SK-N-SH (cell line): ENCODE measurements around the gene PAPLN. TPM values are rescaled to one million over a fixed set of nuclear protein-coding genes. Genes with fewer than 3 reads are reported as not detected.
"Not testable (repeated sequence)": the region's sequence is repeated elsewhere in the genome, so short reads cannot be mapped to it uniquely, and the experiment has no call there.

Experiments
- CTCF ChIA-PET: fragments of 300-600, 350-600 bp; formaldehyde crosslinking; extraction: SDS; loops from one replicate; lab custom pipeline; 2021; lab: Yijun Ruan, JAX
- POLR2A ChIA-PET: fragments of 350-600 bp; sonication (Branson Sonifier 250); formaldehyde crosslinking; extraction: SDS; loops from one replicate; lab custom pipeline; 2020; ENCODE audit warnings: antibody characterized with exemption, inconsistent platforms; lab: Yijun Ruan, JAX
- DNase-seq: peaks from one replicate; pipeline ENCODE4 v3.0.0; 2012
- H2AFZ ChIP-seq: fragments of 200-600 bp; sonication (generic); 2 replicates; pipeline ENCODE4 v1.8.1; 2016; ENCODE audit warnings: antibody characterized with exemption, mild to moderate bottlenecking, low read depth
- H3F3A ChIP-seq: fragments of 200-600 bp; sonication (generic); replicated peaks from 2 replicates; pipeline ENCODE3; 2016; ENCODE audit warnings: antibody characterized with exemption, mild to moderate bottlenecking; ENCODE audit not compliant: insufficient read depth
- H3K27ac ChIP-seq, 2 experiments: fragments of 200-500 bp in 1 of 2; fragments of 200-600 bp in 1 of 2; sonication (Bioruptor generic) in 1 of 2; sonication (generic), shearing (Covaris generic) in 1 of 2; 2 replicates each; pipeline versions ENCODE4 v1.5.1 to v1.6.1; 2014 to 2016; ENCODE audit warnings: low read depth in 2 of 2, inconsistent platforms in 1 of 2, low read length in 1 of 2, mild to moderate bottlenecking in 1 of 2, mixed read lengths in 1 of 2
- H3K27me3 ChIP-seq: fragments of 200-600 bp; sonication (generic), shearing (Covaris generic); 2 replicates; pipeline ENCODE4 v1.6.1; 2016; ENCODE audit warnings: mixed run types; ENCODE audit not compliant: insufficient read depth
- H3K36me3 ChIP-seq, 2 experiments: fragments of 200-500 bp in 1 of 2; fragments of 200-600 bp in 1 of 2; sonication (Bioruptor generic) in 1 of 2; sonication (generic) in 1 of 2; replicated peaks in 1 of 2; 2 replicates each; pipeline versions ENCODE3 to v1.5.1; 2014 to 2016; ENCODE audit warnings: low read length in 1 of 2, mild to moderate bottlenecking in 1 of 2; ENCODE audit not compliant: insufficient read depth in 2 of 2, control insufficient read depth in 1 of 2
- H3K4me1 ChIP-seq, 2 experiments: fragments of 200-500 bp in 1 of 2; fragments of 200-600 bp in 1 of 2; sonication (Bioruptor generic) in 1 of 2; sonication (generic), shearing (Covaris generic) in 1 of 2; 2 replicates each; pipeline versions ENCODE4 v1.5.1 to v1.6.1; 2014 to 2016; ENCODE audit warnings: low read depth in 1 of 2, low read length in 1 of 2, mixed run types in 1 of 2; ENCODE audit not compliant: insufficient read depth in 2 of 2, control insufficient read depth in 1 of 2
- H3K4me2 ChIP-seq: fragments of 200-600 bp; sonication (generic), shearing (Covaris generic); 2 replicates; pipeline ENCODE4 v1.6.1; 2017; ENCODE audit warnings: mixed run types
- H3K4me3 ChIP-seq, 2 experiments: fragments of 200-500 bp in 1 of 2; fragments of 200-600 bp in 1 of 2; sonication (Bioruptor generic) in 1 of 2; sonication (generic), shearing (Covaris generic) in 1 of 2; 2 replicates each; pipeline versions ENCODE4 v1.5.1 to v1.8.1; 2014 to 2016; ENCODE audit warnings: low read depth in 2 of 2, inconsistent platforms in 1 of 2, low read length in 1 of 2, mild to moderate bottlenecking in 1 of 2, mixed read lengths in 1 of 2, moderate library complexity in 1 of 2
- H3K79me2 ChIP-seq: fragments of 200-600 bp; sonication (generic); 2 replicates; pipeline ENCODE4 v1.8.1; 2017; ENCODE audit warnings: mild to moderate bottlenecking; ENCODE audit not compliant: insufficient read depth
- H3K9ac ChIP-seq: fragments of 200-600 bp; sonication (generic); 2 replicates; pipeline ENCODE4 v1.6.1; 2017; ENCODE audit warnings: mixed run types
- H3K9me2 ChIP-seq: fragments of 200-600 bp; sonication (generic); 2 replicates; pipeline ENCODE4 v1.6.1; 2017; ENCODE audit warnings: mixed run types
- H3K9me3 ChIP-seq: fragments of 200-600 bp; sonication (generic); 2 replicates; pipeline ENCODE4 v1.6.1; 2017; ENCODE audit warnings: mixed run types, mild to moderate bottlenecking, moderate library complexity
- H4K20me1 ChIP-seq: fragments of 200-600 bp; sonication (generic); 2 replicates; pipeline ENCODE4 v1.6.1; 2017; ENCODE audit warnings: mild to moderate bottlenecking, mixed run types; ENCODE audit not compliant: insufficient read depth
- CHD2 ChIP-seq: fragments of 150-350 bp; IDR thresholded peaks from 2 replicates; pipeline ENCODE4 v1.6.1; 2018; ENCODE audit warnings: low read length; ENCODE audit not compliant: partially characterized antibody
- ELF1 ChIP-seq: IDR thresholded peaks from 2 replicates; pipeline ENCODE4 v1.4.0; 2012
- EP300 ChIP-seq, 2 experiments: IDR thresholded peaks; 2 replicates each; pipeline versions ENCODE4 v1.4.0 to v1.6.1; 2012; ENCODE audit warnings: borderline replicate concordance in 1 of 2, low read depth in 1 of 2, low read length in 1 of 2
- FOSL2 ChIP-seq: IDR thresholded peaks from 2 replicates; pipeline ENCODE4 v1.4.0; 2012; ENCODE audit warnings: low read depth, mild to moderate bottlenecking, moderate library complexity, borderline replicate concordance
- FOXJ3 ChIP-seq: sonication (generic); formaldehyde crosslinking; IDR thresholded peaks from 2 replicates; pipeline ENCODE4 v1.5.1; 2020; ENCODE audit warnings: mild to moderate bottlenecking, missing genetic modification reagents
- GABPA ChIP-seq: IDR thresholded peaks from 2 replicates; pipeline ENCODE4 v1.4.0; 2012; ENCODE audit warnings: low read depth, mild to moderate bottlenecking
- IRF3 ChIP-seq: fragments of 150-350 bp; IDR thresholded peaks from 2 replicates; pipeline ENCODE4 v1.6.1; 2016; ENCODE audit warnings: mild to moderate bottlenecking, low read depth, low read length
- JUND ChIP-seq: IDR thresholded peaks from 2 replicates; pipeline ENCODE4 v1.4.0; 2012
- MXI1 ChIP-seq: IDR thresholded peaks from 2 replicates; pipeline ENCODE4 v1.6.1; 2012; ENCODE audit warnings: mild to moderate bottlenecking, low read depth, low read length, improper control_type of control experiment
- NRF1 ChIP-seq: IDR thresholded peaks from 2 replicates; pipeline ENCODE4 v1.6.1; 2012; ENCODE audit warnings: low read depth, mild to moderate bottlenecking, low read length
- PBX3 ChIP-seq: IDR thresholded peaks from 2 replicates; pipeline ENCODE4; 2012
- RCOR1 ChIP-seq: fragments of 150-350 bp; IDR thresholded peaks from 2 replicates; pipeline ENCODE4 v1.6.1; 2017; ENCODE audit warnings: antibody characterized with exemption, low read length
- TEAD4 ChIP-seq: IDR thresholded peaks from 2 replicates; pipeline ENCODE4 v1.4.0; 2012; ENCODE audit warnings: mild to moderate bottlenecking, borderline replicate concordance; ENCODE audit not compliant: insufficient read depth
- YY1 ChIP-seq: IDR thresholded peaks from 2 replicates; pipeline ENCODE4 v1.4.0; 2012; ENCODE audit warnings: low read depth, mild to moderate bottlenecking
- WGBS: methylation state at CpG from one replicate; pipeline ENCODE4 v1.1.6; 2017; ENCODE audit warnings: low lambda C conversion rate; 5-methylcytosine and 5-hydroxymethylcytosine counted together
- polyA plus RNA-seq, 3 experiments: library from polyadenylated mRNA; depleted of rRNA; stranded (reverse); fragments of >200 nt; gene quantifications; 2 replicates each; pipeline ENCODE4 v1.2.3, GENCODE V29; 2012
- TF ChIP-seq, protein P1 (sequence below): IDR thresholded peaks from 2 replicates; pipeline ENCODE4 v1.6.1; 2012; ENCODE audit warnings: mild to moderate bottlenecking, low read depth, low read length, moderate library complexity
- TF ChIP-seq, protein P2 (sequence below): fragments of 200-600 bp; sonication (generic); IDR thresholded peaks from 2 replicates; pipeline ENCODE4 v1.6.1; 2017; ENCODE audit warnings: antibody characterized with exemption, mild to moderate bottlenecking, moderate library complexity
- TF ChIP-seq, protein P3 (sequence below): IDR thresholded peaks from 2 replicates; pipeline ENCODE4 v1.4.0; 2012; ENCODE audit warnings: low read depth, borderline replicate concordance

The PAPLN gene
- polyA plus RNA-seq, 1 of the 3 experiments (the other 2 are of a cell fraction) = 0.13 TPM

DNA sequence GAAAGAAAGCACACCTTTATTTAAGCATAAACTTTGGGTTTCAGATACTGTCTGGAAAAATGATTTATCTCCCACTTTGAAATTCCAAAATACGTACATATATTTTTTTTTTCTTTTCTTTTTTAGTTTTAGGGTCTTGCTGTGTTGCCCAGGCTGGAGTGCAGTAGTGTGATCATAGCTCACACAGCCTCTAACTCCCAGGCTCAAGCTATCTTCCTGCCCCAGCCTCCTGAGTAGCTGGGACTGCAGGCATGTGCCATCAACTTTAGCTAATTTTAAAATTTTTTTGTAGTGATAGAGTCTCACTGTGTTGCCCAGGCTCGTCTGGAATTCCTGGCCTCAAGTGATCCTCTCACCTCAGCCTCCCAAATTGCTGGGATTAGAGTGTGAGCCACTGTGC lies 45.9 kb upstream of the PAPLN start:
- Histone ChIP-seq H4K20me1 (no peaks in the 10 kb centered on the region), H3K4me3 (no peak overlapping the region), H3K27me3 (no peaks in the 10 kb centered on the region), H3K4me2 (no peak overlapping the region), H3K4me1 (no peaks in the 10 kb centered on the region), H3K9me3 (no peaks in the 10 kb centered on the region), H3K9ac (no peak overlapping the region), H3K9me2 (no peaks in the 10 kb centered on the region), H2AFZ (no peak overlapping the region), H3F3A (peaks cover under 1% of the 10 kb centered on the region), H3K79me2 (no peaks in the 10 kb centered on the region), H3K27ac (no peak overlapping the region), H3K36me3 (peaks cover 32 to 47% of the 10 kb centered on the region in 2 experiments)
- TF ChIP-seq IRF3 (no peak), ELF1 (no peak), JUND (no peak), CHD2 (no peak), NRF1 (no peak), RCOR1 (no peak), MXI1 (no peak), GABPA (no peak), FOXJ3 (CRISPR knock-in tag) (no peak), FOSL2 (no peak), EP300 (IDR thresholded peaks at IDR 0.05; ENCODE audit: borderline replicate concordance in 1 of 2, low read depth in 1 of 2, low read length in 1 of 2) (no peak), YY1 (no peak), PBX3 (no peak), TEAD4 (no peak)
- TF ChIP-seq, protein P1, sequence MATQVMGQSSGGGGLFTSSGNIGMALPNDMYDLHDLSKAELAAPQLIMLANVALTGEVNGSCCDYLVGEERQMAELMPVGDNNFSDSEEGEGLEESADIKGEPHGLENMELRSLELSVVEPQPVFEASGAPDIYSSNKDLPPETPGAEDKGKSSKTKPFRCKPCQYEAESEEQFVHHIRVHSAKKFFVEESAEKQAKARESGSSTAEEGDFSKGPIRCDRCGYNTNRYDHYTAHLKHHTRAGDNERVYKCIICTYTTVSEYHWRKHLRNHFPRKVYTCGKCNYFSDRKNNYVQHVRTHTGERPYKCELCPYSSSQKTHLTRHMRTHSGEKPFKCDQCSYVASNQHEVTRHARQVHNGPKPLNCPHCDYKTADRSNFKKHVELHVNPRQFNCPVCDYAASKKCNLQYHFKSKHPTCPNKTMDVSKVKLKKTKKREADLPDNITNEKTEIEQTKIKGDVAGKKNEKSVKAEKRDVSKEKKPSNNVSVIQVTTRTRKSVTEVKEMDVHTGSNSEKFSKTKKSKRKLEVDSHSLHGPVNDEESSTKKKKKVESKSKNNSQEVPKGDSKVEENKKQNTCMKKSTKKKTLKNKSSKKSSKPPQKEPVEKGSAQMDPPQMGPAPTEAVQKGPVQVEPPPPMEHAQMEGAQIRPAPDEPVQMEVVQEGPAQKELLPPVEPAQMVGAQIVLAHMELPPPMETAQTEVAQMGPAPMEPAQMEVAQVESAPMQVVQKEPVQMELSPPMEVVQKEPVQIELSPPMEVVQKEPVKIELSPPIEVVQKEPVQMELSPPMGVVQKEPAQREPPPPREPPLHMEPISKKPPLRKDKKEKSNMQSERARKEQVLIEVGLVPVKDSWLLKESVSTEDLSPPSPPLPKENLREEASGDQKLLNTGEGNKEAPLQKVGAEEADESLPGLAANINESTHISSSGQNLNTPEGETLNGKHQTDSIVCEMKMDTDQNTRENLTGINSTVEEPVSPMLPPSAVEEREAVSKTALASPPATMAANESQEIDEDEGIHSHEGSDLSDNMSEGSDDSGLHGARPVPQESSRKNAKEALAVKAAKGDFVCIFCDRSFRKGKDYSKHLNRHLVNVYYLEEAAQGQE = no peak
- TF ChIP-seq, protein P2, sequence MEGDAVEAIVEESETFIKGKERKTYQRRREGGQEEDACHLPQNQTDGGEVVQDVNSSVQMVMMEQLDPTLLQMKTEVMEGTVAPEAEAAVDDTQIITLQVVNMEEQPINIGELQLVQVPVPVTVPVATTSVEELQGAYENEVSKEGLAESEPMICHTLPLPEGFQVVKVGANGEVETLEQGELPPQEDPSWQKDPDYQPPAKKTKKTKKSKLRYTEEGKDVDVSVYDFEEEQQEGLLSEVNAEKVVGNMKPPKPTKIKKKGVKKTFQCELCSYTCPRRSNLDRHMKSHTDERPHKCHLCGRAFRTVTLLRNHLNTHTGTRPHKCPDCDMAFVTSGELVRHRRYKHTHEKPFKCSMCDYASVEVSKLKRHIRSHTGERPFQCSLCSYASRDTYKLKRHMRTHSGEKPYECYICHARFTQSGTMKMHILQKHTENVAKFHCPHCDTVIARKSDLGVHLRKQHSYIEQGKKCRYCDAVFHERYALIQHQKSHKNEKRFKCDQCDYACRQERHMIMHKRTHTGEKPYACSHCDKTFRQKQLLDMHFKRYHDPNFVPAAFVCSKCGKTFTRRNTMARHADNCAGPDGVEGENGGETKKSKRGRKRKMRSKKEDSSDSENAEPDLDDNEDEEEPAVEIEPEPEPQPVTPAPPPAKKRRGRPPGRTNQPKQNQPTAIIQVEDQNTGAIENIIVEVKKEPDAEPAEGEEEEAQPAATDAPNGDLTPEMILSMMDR = no peak
- TF ChIP-seq, protein P3, sequence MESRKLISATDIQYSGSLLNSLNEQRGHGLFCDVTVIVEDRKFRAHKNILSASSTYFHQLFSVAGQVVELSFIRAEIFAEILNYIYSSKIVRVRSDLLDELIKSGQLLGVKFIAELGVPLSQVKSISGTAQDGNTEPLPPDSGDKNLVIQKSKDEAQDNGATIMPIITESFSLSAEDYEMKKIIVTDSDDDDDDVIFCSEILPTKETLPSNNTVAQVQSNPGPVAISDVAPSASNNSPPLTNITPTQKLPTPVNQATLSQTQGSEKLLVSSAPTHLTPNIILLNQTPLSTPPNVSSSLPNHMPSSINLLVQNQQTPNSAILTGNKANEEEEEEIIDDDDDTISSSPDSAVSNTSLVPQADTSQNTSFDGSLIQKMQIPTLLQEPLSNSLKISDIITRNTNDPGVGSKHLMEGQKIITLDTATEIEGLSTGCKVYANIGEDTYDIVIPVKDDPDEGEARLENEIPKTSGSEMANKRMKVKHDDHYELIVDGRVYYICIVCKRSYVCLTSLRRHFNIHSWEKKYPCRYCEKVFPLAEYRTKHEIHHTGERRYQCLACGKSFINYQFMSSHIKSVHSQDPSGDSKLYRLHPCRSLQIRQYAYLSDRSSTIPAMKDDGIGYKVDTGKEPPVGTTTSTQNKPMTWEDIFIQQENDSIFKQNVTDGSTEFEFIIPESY = no peak
- 85% methylated on average over 2 of the region's 2 CpGs for WGBS
- POLR2A ChIA-PET = interaction anchor here (0.6 kb wide), 1 partner anchor 333 kb away, joined by 3 read pairs; no protein-coding TSS in a partner anchor
- DNase-seq = no peak
- CTCF ChIA-PET = interaction anchor here (1.0 kb wide), 1 partner anchor 281 kb away, joined by 3 read pairs; no protein-coding TSS in a partner anchor

- H3K9me2 ChIP-seq, H3K27ac ChIP-seq, H3K9me3 ChIP-seq, H3K27me3 ChIP-seq, H3K4me3 ChIP-seq, H4K20me1 ChIP-seq, DNase-seq, H3K9ac ChIP-seq, H3K79me2 ChIP-seq, CTCF ChIA-PET, H3K4me2 ChIP-seq, POLR2A ChIA-PET, H2AFZ ChIP-seq, H3K4me1 ChIP-seq, H3F3A ChIP-seq: not testable (repeated sequence)
- peaks cover 36 to 55% of the 10 kb centered on the region in 2 experiments for H3K36me3 ChIP-seq
- WGBS = 94% methylated on average over 8 of the region's 8 CpGs
Observed at GRCh38 chr14:73194306-73194705, 43.0 kb upstream of the PAPLN start.
